Hepatocyte (in vitro differentiated cells): ENCODE measurements around the gene TBCA. TPM values are rescaled to one million over a fixed set of nuclear protein-coding genes. Genes with fewer than 3 reads are reported as not detected.

Experiments
- DNase-seq: peaks from one replicate; pipeline ENCODE4 v3.0.0-alpha.2; 2016; ENCODE audit warnings: low spot score
- H2AFZ ChIP-seq: fragments of 200-600 bp; sonication (generic); 2 replicates; pipeline ENCODE4 v1.6.0; 2016; ENCODE audit warnings: antibody characterized with exemption, mild to moderate bottlenecking
- H3K27ac ChIP-seq: fragments of 200-600 bp; sonication (generic); 2 replicates; pipeline ENCODE4 v1.5.1; 2016; ENCODE audit warnings: mild to moderate bottlenecking
- H3K27me3 ChIP-seq: fragments of 200-600 bp; sonication (generic); 2 replicates; pipeline ENCODE4 v1.6.1; 2016
- H3K36me3 ChIP-seq: fragments of 200-600 bp; sonication (generic); replicated peaks from 2 replicates; pipeline ENCODE4 v1.5.1; 2016; ENCODE audit warnings: low read depth; ENCODE audit not compliant: insufficient read depth
- H3K4me1 ChIP-seq: fragments of 200-600 bp; sonication (generic); 2 replicates; pipeline ENCODE4 v1.5.1; 2016; ENCODE audit warnings: mild to moderate bottlenecking, moderate library complexity; ENCODE audit not compliant: insufficient read depth
- H3K4me2 ChIP-seq: fragments of 200-600 bp; sonication (generic); 2 replicates; pipeline ENCODE4 v1.6.0; 2016
- H3K4me3 ChIP-seq: fragments of 200-600 bp; sonication (generic); 2 replicates; pipeline ENCODE4 v1.5.1; 2016; ENCODE audit warnings: mild to moderate bottlenecking
- H3K79me2 ChIP-seq: fragments of 200-600 bp; sonication (generic); 2 replicates; pipeline ENCODE4 v1.6.0; 2017; ENCODE audit warnings: mild to moderate bottlenecking
- H3K9me2 ChIP-seq: fragments of 200-600 bp; sonication (generic); replicated peaks from 2 replicates; pipeline ENCODE4 v1.6.0; 2017; ENCODE audit warnings: mild to moderate bottlenecking; ENCODE audit not compliant: insufficient read depth
- H3K9me3 ChIP-seq: fragments of 200-600 bp; sonication (generic); 2 replicates; pipeline ENCODE4 v1.5.1; 2016; ENCODE audit warnings: low read depth, mild to moderate bottlenecking
- H4K20me1 ChIP-seq: fragments of 200-600 bp; sonication (generic); 2 replicates; pipeline ENCODE4 v1.6.0; 2016; ENCODE audit warnings: mild to moderate bottlenecking; ENCODE audit not compliant: insufficient read depth, poor library complexity, severe bottlenecking
- EZH2 ChIP-seq: fragments of 200-600 bp; sonication (generic); IDR thresholded peaks from 2 replicates; pipeline ENCODE4 v1.6.1; 2016; ENCODE audit warnings: antibody characterized with exemption, mild to moderate bottlenecking, borderline replicate concordance
- EZH2phosphoT487 ChIP-seq: fragments of 200-600 bp; sonication (generic); IDR thresholded peaks from one replicate; pipeline ENCODE4 v1.6.1; 2018; ENCODE audit warnings: antibody characterized with exemption, mild to moderate bottlenecking, low read depth, moderate library complexity; ENCODE audit not compliant: unreplicated experiment, severe bottlenecking
- WGBS: methylation state at CpG from one replicate; pipeline ENCODE4 v1.1.6; 2016; ENCODE audit warnings: low lambda C conversion rate; ENCODE audit errors: missing lambda C conversion rate; 5-methylcytosine and 5-hydroxymethylcytosine counted together
- polyA plus RNA-seq: library from polyadenylated mRNA; unstranded; fragments of >200 nt; fragmentation: Nextera tagmentation; extraction: Ambion mirVana; gene quantifications from 2 replicates; pipeline ENCODE4 v1.2.1, GENCODE V29; 2016
- total RNA-seq: library from RNA; depleted of rRNA; stranded (reverse); fragments of >200 nt; gene quantifications from 2 replicates; pipeline ENCODE4 v1.2.3, GENCODE V29; 2014
- TF ChIP-seq, protein P1 (sequence below): fragments of 200-600 bp; sonication (generic); IDR thresholded peaks from 2 replicates; pipeline ENCODE4 v1.5.1; 2016; ENCODE audit warnings: antibody characterized with exemption, mild to moderate bottlenecking; ENCODE audit not compliant: poor library complexity

TBCA gene
- total and polyA plus RNA-seq, 2 experiments from 2014 or later: 278 to 282 TPM

GRCh38 chr5:77645995-77646639, 130.0 kb downstream of the TBCA start:
- peak overlapping the region; percentile 90 for H3K4me2 ChIP-seq
- H3K4me3 ChIP-seq: no peak overlapping the region

DNA sequence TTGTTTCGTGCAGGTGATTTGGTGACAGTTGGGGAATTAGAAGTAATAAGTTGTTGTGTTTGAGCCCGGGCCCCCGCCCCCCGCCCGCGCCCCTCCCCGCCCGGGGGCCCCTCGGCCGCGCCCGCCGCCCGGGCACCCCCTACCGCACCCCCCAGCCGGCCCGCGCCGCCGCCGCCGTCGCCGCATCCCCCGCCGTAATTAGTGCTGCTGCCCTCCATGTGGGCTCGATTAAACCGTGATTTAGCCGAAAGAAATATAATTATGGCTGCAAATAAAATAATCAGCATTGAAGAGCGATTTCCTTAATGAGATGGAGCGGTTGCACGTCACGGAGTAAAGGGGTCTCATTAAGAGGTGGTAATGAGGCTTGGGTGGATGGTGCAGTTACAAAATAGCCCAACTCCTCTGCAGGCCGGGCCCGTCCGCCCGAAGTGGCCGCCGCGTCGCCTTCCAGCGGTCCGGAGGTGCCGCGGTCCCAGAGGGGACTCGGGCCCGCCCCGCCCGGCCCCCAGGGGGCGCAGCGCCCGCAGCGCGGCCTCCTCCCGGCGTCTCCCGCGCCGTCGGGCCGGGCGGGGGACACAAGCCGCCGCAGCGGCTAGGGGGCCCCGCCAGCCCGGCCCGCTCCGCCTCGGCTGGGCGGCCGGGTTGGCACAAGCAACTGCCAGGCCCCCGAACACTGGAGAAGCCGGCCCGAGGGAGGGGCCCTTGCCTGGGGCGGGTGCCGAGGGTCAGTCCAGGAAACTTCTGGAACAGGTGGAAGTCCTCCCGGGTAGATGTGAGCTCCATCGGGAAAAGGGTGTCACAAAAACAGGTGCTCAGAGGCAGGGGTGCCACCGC, 130.8 kb downstream of the TBCA start:
- Histone ChIP-seq H3K4me3 (no peak overlapping the region), H3K27ac (no peak overlapping the region), H3K36me3 (no peaks in the 10 kb centered on the region), H2AFZ (peak overlapping the region; percentile 81), H3K9me3 (no peaks in the 10 kb centered on the region), H3K4me2 (peak overlapping the region; percentile 90), H4K20me1 (no peaks in the 10 kb centered on the region), H3K79me2 (no peaks in the 10 kb centered on the region), H3K4me1 (peaks cover 9% of the 10 kb centered on the region), H3K27me3 (peaks cover 96% of the 10 kb centered on the region), H3K9me2 (no peaks in the 10 kb centered on the region)
- peak; percentile 70 for DNase-seq
- 2% methylated on average over 44 of the region's 80 CpGs for WGBS
- TF ChIP-seq, protein P1, sequence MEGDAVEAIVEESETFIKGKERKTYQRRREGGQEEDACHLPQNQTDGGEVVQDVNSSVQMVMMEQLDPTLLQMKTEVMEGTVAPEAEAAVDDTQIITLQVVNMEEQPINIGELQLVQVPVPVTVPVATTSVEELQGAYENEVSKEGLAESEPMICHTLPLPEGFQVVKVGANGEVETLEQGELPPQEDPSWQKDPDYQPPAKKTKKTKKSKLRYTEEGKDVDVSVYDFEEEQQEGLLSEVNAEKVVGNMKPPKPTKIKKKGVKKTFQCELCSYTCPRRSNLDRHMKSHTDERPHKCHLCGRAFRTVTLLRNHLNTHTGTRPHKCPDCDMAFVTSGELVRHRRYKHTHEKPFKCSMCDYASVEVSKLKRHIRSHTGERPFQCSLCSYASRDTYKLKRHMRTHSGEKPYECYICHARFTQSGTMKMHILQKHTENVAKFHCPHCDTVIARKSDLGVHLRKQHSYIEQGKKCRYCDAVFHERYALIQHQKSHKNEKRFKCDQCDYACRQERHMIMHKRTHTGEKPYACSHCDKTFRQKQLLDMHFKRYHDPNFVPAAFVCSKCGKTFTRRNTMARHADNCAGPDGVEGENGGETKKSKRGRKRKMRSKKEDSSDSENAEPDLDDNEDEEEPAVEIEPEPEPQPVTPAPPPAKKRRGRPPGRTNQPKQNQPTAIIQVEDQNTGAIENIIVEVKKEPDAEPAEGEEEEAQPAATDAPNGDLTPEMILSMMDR: peak; percentile 43
- peak; percentile 86 for TF ChIP-seq EZH2
- peak; percentile 74 for TF ChIP-seq EZH2phosphoT487

More at GRCh38 chr5:77645995-77646639, 130.0 kb downstream of the TBCA start:
- no peak overlapping the region for H2AFZ ChIP-seq
- H3K27ac ChIP-seq: no peak overlapping the region
- H3K27me3 ChIP-seq: peaks cover 96% of the 10 kb centered on the region
- H4K20me1 ChIP-seq: no peaks in the 10 kb centered on the region
- peaks cover 3% of the 10 kb centered on the region for H3K4me1 ChIP-seq
- DNase-seq: no peak
- H3K79me2 ChIP-seq: no peaks in the 10 kb centered on the region
- no peaks in the 10 kb centered on the region for H3K9me2 ChIP-seq
- 26% methylated on average over 11 of the region's 11 CpGs for WGBS
- TF ChIP-seq EZH2: no peak
- no peak for TF ChIP-seq EZH2phosphoT487
- TF ChIP-seq, protein P1: no peak
- H3K36me3 ChIP-seq: no peaks in the 10 kb centered on the region
- no peaks in the 10 kb centered on the region for H3K9me3 ChIP-seq

DNA sequence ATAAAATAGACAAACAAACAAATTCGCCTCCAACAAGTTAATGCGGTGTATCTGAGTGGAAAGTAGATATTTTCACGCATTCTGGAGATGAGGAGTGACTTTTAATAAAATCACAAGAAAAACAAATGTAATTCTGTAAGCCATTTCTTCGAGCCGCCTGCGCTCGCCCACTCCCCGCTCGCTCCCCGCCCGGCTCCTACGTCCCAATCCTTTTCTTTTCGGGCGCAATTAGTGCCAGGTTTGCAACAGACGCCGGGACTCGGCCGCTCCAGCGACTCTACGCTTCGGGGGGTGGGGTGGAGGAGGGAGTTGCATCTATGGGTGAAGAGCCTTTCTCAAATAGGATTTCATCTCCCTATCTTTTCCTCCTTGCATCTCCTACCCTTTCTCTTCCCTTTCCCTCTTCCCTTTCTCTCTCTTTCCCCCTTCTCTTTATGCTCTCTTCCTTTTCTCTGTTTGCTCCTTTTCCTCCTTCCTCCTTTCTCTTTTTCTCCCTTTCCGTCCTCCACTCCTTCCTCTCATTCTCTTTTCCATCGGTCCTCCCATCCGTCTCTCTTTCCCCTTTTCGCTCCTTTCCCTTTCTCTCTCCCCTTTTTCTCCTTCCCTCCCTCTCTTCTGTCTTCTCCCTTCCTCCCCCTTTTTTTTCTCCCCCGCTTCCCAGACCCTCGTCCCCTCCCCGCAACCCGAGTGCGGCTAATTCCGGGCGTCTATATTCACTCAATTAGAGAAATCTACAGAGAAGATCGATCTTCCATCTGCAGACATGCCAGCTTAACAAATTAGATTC, 131.6 kb downstream of the TBCA start:
- Histone ChIP-seq H3K9me2 (no peaks in the 10 kb centered on the region), H3K27me3 (peaks cover 96% of the 10 kb centered on the region), H4K20me1 (no peaks in the 10 kb centered on the region), H3K36me3 (no peaks in the 10 kb centered on the region), H3K4me1 (peaks cover 9% of the 10 kb centered on the region), H3K9me3 (no peaks in the 10 kb centered on the region), H3K4me3 (no peak overlapping the region), H3K79me2 (no peaks in the 10 kb centered on the region), H3K27ac (no peak overlapping the region), H3K4me2 (peak overlapping the region; percentile 90), H2AFZ (peak overlapping the region; percentile 52)
- 3% methylated on average over 29 of the region's 33 CpGs for WGBS
- no peak for DNase-seq
- TF ChIP-seq EZH2 (peak; percentile 98), EZH2phosphoT487 (peak; percentile 22)
- TF ChIP-seq, protein P1: no peak
